Activated effector memory CD4-positive, alpha-beta T cell treated with Interleukin-2 at 50 U/mL for 16 hours (primary cell): ENCODE results near the gene VEGFA.

Experiments
- DNase-seq: peaks from one replicate; pipeline ENCODE4 v3.0.0-alpha.2; 2020

The VEGFA gene

DNA sequence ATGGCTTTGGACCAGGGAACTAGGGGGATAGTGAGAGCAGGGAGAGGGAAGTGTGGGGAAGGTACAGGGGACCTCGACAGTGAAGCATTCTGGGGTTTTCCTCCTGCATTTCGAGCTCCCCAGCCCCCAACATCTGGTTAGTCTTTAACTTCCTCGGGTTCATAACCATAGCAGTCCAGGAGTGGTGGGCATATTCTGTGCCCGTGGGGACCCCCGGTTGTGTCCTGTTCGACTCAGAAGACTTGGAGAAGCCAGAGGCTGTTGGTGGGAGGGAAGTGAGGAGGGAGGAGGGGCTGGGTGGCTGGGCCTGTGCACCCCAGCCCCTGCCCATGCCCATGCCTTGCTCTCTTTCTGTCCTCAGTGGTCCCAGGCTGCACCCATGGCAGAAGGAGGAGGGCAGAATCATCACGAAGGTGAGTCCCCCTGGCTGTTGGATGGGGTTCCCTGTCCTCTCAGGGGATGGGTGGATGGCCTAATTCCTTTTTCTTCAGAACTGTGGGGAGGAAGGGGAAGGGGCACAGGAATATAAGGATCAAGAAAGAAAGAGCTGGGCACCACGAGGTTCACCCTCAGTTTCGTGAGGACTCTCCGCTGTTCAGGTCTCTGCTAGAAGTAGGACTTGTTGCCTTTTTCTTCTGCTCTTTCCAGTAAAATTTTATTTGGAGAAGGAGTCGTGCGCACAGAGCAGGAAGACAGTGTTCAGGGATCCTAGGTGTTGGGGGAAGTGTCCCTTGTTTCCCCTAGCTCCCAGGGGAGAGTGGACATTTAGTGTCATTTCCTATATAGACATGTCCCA lies 4.2 kb downstream of the VEGFA start:
- DNase-seq = no peak

- DNase-seq = peak; percentile 40
These were observed 4.9 kb downstream of the VEGFA start for GRCh38 chr6:43774776-43775534.

DNA sequence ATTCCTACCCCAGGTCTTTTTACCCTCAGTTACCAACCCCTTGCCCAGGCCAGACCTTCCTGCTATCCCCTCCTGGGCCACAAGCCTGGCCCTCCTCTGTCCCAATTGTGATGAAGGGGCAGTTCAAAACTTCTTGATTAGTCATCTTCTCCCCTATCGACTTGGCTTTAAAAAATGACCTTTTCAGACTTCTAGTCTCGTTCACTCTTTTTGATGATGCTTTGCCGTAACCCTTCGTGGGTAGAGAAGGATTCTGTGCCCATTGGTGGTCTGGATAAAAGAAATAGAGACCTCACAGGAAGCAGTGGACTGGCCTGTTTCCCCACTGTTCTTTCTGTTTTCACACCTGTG lies 5.5 kb downstream of the VEGFA start:
- no peak for DNase-seq

GRCh38 chr6:43776115-43776798 lies 6.2 kb downstream of the VEGFA start:
- no peak for DNase-seq

- no peak for DNase-seq
These were observed 7.1 kb downstream of the VEGFA start for GRCh38 chr6:43776799-43777776.

- DNase-seq = no peak
These were observed 8.3 kb downstream of the VEGFA start for GRCh38 chr6:43778131-43778855.

DNA sequence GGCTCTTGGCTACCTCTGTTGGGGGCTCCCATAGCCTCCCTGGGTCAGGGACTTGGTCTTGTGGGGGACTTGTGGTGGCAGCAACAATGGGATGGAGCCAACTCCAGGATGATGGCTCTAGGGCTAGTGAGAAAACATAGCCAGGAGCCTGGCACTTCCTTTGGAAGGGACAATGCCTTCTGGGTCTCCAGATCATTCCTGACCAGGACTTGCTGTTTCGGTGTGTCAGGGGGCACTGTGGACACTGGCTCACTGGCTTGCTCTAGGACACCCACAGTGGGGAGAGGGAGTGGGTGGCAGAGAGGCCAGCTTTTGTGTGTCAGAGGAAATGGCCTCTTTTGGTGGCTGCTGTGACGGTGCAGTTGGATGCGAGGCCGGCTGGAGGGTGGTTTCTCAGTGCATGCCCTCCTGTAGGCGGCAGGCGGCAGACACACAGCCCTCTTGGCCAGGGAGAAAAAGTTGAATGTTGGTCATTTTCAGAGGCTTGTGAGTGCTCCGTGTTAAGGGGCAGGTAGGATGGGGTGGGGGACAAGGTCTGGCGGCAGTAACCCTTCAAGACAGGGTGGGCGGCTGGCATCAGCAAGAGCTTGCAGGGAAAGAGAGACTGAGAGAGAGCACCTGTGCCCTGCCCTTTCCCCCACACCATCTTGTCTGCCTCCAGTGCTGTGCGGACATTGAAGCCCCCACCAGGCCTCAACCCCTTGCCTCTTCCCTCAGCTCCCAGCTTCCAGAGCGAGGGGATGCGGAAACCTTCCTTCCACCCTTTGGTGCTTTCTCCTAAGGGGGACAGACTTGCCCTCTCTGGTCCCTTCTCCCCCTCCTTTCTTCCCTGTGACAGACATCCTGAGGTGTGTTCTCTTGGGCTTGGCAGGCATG lies 9.2 kb downstream of the VEGFA start:
- DNase-seq = no peak

GRCh38 chr6:43779852-43780236 lies 9.8 kb downstream of the VEGFA start:
- no peak for DNase-seq

DNA sequence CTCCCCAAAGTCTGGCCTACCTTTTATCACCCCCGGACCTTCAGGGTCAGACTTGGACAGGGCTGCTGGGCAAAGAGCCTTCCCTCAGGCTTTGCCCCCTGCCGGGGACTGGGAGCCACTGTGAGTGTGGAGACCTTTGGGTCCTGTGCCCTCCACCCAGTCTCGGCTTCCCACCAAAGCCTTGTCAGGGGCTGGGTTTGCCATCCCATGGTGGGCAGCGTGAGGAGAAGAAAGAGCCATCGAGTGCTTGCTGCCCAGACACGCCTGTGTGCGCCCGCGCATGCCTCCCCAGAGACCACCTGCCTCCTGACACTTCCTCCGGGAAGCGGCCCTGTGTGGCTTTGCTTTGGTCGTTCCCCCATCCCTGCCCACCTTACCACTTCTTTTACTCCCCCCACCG lies 10.3 kb downstream of the VEGFA start:
- DNase-seq = no peak

- no peak for DNase-seq
These were observed 11.2 kb downstream of the VEGFA start for GRCh38 chr6:43780941-43781928.

DNA sequence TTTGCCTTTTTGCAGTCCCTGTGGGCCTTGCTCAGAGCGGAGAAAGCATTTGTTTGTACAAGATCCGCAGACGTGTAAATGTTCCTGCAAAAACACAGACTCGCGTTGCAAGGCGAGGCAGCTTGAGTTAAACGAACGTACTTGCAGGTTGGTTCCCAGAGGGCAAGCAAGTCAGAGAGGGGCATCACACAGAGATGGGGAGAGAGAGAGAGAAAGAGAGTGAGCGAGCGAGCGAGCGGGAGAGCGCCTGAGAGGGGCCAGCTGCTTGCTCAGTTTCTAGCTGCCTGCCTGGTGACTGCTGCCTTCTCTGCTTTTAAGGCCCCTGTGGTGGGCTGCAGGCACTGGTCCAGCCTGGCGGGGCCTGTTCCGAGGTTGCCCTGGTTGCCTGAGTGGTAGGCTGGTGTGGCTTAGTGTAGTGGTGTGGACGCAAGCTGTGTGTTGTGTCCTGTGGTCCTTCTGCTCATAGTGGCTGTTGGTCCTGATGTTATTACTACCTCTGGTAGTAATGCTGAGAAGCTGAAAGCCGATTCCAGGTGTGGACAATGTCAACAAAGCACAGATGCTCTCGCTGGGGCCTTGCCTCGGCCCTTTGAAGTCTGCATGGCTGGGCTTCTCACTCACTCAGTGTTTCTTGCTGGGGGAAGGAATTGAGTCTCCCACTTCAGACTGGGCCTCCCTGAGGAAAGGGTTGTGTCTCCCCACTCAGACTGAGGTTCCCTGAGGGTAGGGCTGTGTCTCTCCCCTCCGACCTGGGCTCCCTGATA lies 12.1 kb downstream of the VEGFA start:
- DNase-seq = no peak

GRCh38 chr6:43782764-43783513 lies 12.9 kb downstream of the VEGFA start:
- DNase-seq = no peak

GRCh38 chr6:43784049-43784855 lies 14.2 kb downstream of the VEGFA start:
- no peak for DNase-seq

DNA sequence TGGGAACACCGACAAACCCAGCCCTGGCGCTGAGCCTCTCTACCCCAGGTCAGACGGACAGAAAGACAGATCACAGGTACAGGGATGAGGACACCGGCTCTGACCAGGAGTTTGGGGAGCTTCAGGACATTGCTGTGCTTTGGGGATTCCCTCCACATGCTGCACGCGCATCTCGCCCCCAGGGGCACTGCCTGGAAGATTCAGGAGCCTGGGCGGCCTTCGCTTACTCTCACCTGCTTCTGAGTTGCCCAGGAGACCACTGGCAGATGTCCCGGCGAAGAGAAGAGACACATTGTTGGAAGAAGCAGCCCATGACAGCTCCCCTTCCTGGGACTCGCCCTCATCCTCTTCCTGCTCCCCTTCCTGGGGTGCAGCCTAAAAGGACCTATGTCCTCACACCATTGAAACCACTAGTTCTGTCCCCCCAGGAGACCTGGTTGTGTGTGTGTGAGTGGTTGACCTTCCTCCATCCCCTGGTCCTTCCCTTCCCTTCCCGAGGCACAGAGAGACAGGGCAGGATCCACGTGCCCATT lies 15.3 kb downstream of the VEGFA start:
- DNase-seq = no peak

GRCh38 chr6:43785904-43786303 lies 15.9 kb downstream of the VEGFA start:
- DNase-seq = no peak

- no peak for DNase-seq
These were observed 16.8 kb downstream of the VEGFA start for GRCh38 chr6:43786664-43787329.
